ENCODE results near the gene POMT1. TPM values are rescaled to one million over a fixed set of nuclear protein-coding genes. Genes with fewer than 3 reads are reported as not detected.

The POMT1 gene
- total and polyA plus RNA-seq, 2 donors (not counting 3 experiments of a cell fraction or from before 2014, with no cell fraction given): 44.7 to 53.9 TPM

GRCh38 chr9:131485728-131486422, 16.8 kb upstream of the POMT1 start:
- no peaks in the 10 kb centered on the region for H4K20me1 ChIP-seq (replicated peaks; ENCODE audit: control insufficient read depth, extremely low read depth, insufficient read depth, low read length)
- TF ChIP-seq GATA2 (IDR thresholded peaks at IDR 0.05; ENCODE audit: insufficient read depth, insufficient read length, low read depth, low read length) (no peak), EZH2 (IDR thresholded peaks at IDR 0.05; ENCODE audit: borderline replicate concordance, low read depth, low read length, severe bottlenecking) (no peak), FOS (IDR thresholded peaks at IDR 0.05; ENCODE audit: borderline replicate concordance, insufficient read depth, low read length) (no peak), POLR2AphosphoS5 (IDR thresholded peaks at IDR 0.05; ENCODE audit: insufficient read depth, low read depth, low read length) (no peak)
- ChIA-PET CTCF (interaction anchor here (1.2 kb wide), 1 partner anchor 12 kb away, joined by 3 read pairs; no protein-coding TSS in a partner anchor), POLR2A (no interaction called here)
- H3K27ac ChIP-seq (ENCODE audit: insufficient read depth, low read depth, low read length): no peak overlapping the region
- DNase-seq (ENCODE audit: low read depth, low spot score): no peak
- dilution Hi-C loops (cut with MboI; ENCODE audit: extremely low pct_ligation_motif_present, low sequenced_read_pairs) (no loop called here), intact Hi-C loops (cut with micrococcal nuclease) (no loop called here)
- H3K9me1 ChIP-seq (replicated peaks; ENCODE audit: control insufficient read depth, extremely low read depth, insufficient read depth, low read length): no peaks in the 10 kb centered on the region
- H3K9ac ChIP-seq (replicated peaks; ENCODE audit: extremely low read depth, insufficient read depth, low read length): no peak overlapping the region
- H3K79me2 ChIP-seq (ENCODE audit: control insufficient read depth, insufficient read depth, low read length): peaks cover 3% of the 10 kb centered on the region
- H3K4me1 ChIP-seq (ENCODE audit: control insufficient read depth, extremely low read depth, insufficient read depth, low read length): no peaks in the 10 kb centered on the region
- H2AFZ ChIP-seq (ENCODE audit: low read depth, low read length): no peak overlapping the region
- no peaks in the 10 kb centered on the region for H3K27me3 ChIP-seq (ENCODE audit: control insufficient read depth in 2 of 2, insufficient read depth in 2 of 2, low read length in 2 of 2)
- H3K4me3 ChIP-seq (replicated peaks in 1 of 3; ENCODE audit: insufficient read depth in 1 of 3, low read depth in 1 of 3, low read length in 3 of 3): no peak overlapping the region
- H3K9me3 ChIP-seq (replicated peaks; ENCODE audit: control insufficient read depth, insufficient read depth, low read length): no peaks in the 10 kb centered on the region
- H3K4me2 ChIP-seq (ENCODE audit: insufficient read depth, low read length): no peak overlapping the region
- no peak for FAIRE-seq
- BruUV-seq (replicated peaks): no TSS peak
- peaks cover 36 to 90% of the 10 kb centered on the region in 2 experiments for H3K36me3 ChIP-seq (ENCODE audit: control insufficient read depth in 2 of 2, extremely low read depth in 1 of 2, insufficient read depth in 2 of 2, low read length in 2 of 2)

- Histone ChIP-seq H3K9me1 (replicated peaks; ENCODE audit: control insufficient read depth, extremely low read depth, insufficient read depth, low read length) (no peaks in the 10 kb centered on the region), H2AFZ (ENCODE audit: low read depth, low read length) (no peak overlapping the region), H3K27me3 (ENCODE audit: control insufficient read depth in 2 of 2, insufficient read depth in 2 of 2, low read length in 2 of 2) (no peaks in the 10 kb centered on the region), H3K4me1 (ENCODE audit: control insufficient read depth, extremely low read depth, insufficient read depth, low read length) (no peaks in the 10 kb centered on the region), H3K9ac (replicated peaks; ENCODE audit: extremely low read depth, insufficient read depth, low read length) (no peak overlapping the region), H3K4me3 (replicated peaks in 1 of 3; ENCODE audit: insufficient read depth in 1 of 3, low read depth in 1 of 3, low read length in 3 of 3) (no peak overlapping the region), H3K4me2 (ENCODE audit: insufficient read depth, low read length) (no peak overlapping the region), H3K27ac (ENCODE audit: insufficient read depth, low read depth, low read length) (no peak overlapping the region), H3K9me3 (replicated peaks; ENCODE audit: control insufficient read depth, insufficient read depth, low read length) (no peaks in the 10 kb centered on the region), H4K20me1 (replicated peaks; ENCODE audit: control insufficient read depth, extremely low read depth, insufficient read depth, low read length) (no peaks in the 10 kb centered on the region), H3K79me2 (ENCODE audit: control insufficient read depth, insufficient read depth, low read length) (peaks cover 3% of the 10 kb centered on the region), H3K36me3 (ENCODE audit: control insufficient read depth in 2 of 2, extremely low read depth in 1 of 2, insufficient read depth in 2 of 2, low read length in 2 of 2) (peaks cover 39 to 93% of the 10 kb centered on the region in 2 experiments)
- TF ChIP-seq EZH2 (IDR thresholded peaks at IDR 0.05; ENCODE audit: borderline replicate concordance, low read depth, low read length, severe bottlenecking): no peak
- no peak for TF ChIP-seq JUN (IDR thresholded peaks at IDR 0.05; ENCODE audit: borderline replicate concordance, insufficient read depth, insufficient read length, low read depth)
- TF ChIP-seq CTCF (IDR thresholded peaks at IDR 0.05; ENCODE audit: extremely low read depth in 1 of 2, insufficient read depth in 1 of 2, low read depth in 1 of 2, low read length in 2 of 2): no peak
- TF ChIP-seq MYC (IDR thresholded peaks at IDR 0.05; ENCODE audit: low read depth, low read length): no peak
- no peak for TF ChIP-seq MAX (IDR thresholded peaks at IDR 0.05; ENCODE audit: insufficient read depth, insufficient read length)
- no peak for TF ChIP-seq GATA2 (IDR thresholded peaks at IDR 0.05; ENCODE audit: insufficient read depth, insufficient read length, low read depth, low read length)
- TF ChIP-seq POLR2AphosphoS5 (IDR thresholded peaks at IDR 0.05; ENCODE audit: insufficient read depth, low read depth, low read length): no peak
- dilution Hi-C loops (cut with MboI; ENCODE audit: extremely low pct_ligation_motif_present, low sequenced_read_pairs): no loop called here
- intact Hi-C loops (cut with micrococcal nuclease): no loop called here
- no peak for FAIRE-seq
- POLR2A ChIA-PET: no interaction called here
- no peak for DNase-seq (ENCODE audit: low read depth, low spot score)
- BruUV-seq (replicated peaks): no TSS peak
- CTCF ChIA-PET: no interaction called here
These were observed 15.7 kb upstream of the POMT1 start for GRCh38 chr9:131487001-131487400.
